Neural cell (in vitro differentiated cells): Measurements from ENCODE around the gene CASKIN2.

Experiments used
- CTCF ChIP-seq: fragments of 450-650 bp; IDR thresholded peaks from 2 replicates; pipeline ENCODE4 v1.5.1; 2014; ENCODE audit warnings: antibody characterized with exemption, mild to moderate bottlenecking, moderate library complexity; ENCODE audit not compliant: poor library complexity, severe bottlenecking
- EP300 ChIP-seq: fragments of 450-650 bp; conservative IDR thresholded peaks from 2 replicates; pipeline ENCODE4 v1.6.1; 2014; ENCODE audit warnings: antibody characterized with exemption, mild to moderate bottlenecking, moderate library complexity; ENCODE audit not compliant: poor library complexity, severe bottlenecking
- EZH2 ChIP-seq: fragments of 200-600, 300-800 bp; shearing (Covaris generic), sonication (generic); IDR thresholded peaks from 2 replicates; pipeline ENCODE4 v1.6.1; 2014; ENCODE audit warnings: antibody characterized with exemption, low read length, borderline replicate concordance, mild to moderate bottlenecking; ENCODE audit not compliant: insufficient read depth, poor library complexity, severe bottlenecking
- MXI1 ChIP-seq: fragments of 450-650 bp; conservative IDR thresholded peaks from 2 replicates; pipeline ENCODE4 v1.6.1; 2014; ENCODE audit warnings: antibody characterized with exemption, mild to moderate bottlenecking; ENCODE audit not compliant: poor library complexity, severe bottlenecking
- POLR2AphosphoS5 ChIP-seq: IDR thresholded peaks from 2 replicates; pipeline ENCODE4 v1.6.1; 2012
- RAD21 ChIP-seq: fragments of 450-650 bp; conservative IDR thresholded peaks from 2 replicates; pipeline ENCODE4 v1.6.1; 2014; ENCODE audit warnings: antibody characterized with exemption, mild to moderate bottlenecking, moderate library complexity
- SMC3 ChIP-seq: fragments of 450-650 bp; conservative IDR thresholded peaks from 2 replicates; pipeline ENCODE4 v1.6.1; 2014; ENCODE audit warnings: antibody characterized with exemption, mild to moderate bottlenecking, moderate library complexity; ENCODE audit not compliant: poor library complexity
- TAF1 ChIP-seq: IDR thresholded peaks from 2 replicates; pipeline ENCODE4 v1.6.1; 2012; ENCODE audit warnings: low read depth
- TF ChIP-seq, protein P1 (sequence below): IDR thresholded peaks from 2 replicates; pipeline ENCODE4 v1.6.1; 2012; ENCODE audit warnings: borderline replicate concordance

GRCh38 chr17:75518983-75519537, 3.7 kb upstream of the CASKIN2 start:
- TF ChIP-seq CTCF (no peak), RAD21 (no peak), TAF1 (no peak), POLR2AphosphoS5 (no peak), EP300 (no peak), SMC3 (no peak), MXI1 (no peak), EZH2 (no peak)
- TF ChIP-seq, protein P1, sequence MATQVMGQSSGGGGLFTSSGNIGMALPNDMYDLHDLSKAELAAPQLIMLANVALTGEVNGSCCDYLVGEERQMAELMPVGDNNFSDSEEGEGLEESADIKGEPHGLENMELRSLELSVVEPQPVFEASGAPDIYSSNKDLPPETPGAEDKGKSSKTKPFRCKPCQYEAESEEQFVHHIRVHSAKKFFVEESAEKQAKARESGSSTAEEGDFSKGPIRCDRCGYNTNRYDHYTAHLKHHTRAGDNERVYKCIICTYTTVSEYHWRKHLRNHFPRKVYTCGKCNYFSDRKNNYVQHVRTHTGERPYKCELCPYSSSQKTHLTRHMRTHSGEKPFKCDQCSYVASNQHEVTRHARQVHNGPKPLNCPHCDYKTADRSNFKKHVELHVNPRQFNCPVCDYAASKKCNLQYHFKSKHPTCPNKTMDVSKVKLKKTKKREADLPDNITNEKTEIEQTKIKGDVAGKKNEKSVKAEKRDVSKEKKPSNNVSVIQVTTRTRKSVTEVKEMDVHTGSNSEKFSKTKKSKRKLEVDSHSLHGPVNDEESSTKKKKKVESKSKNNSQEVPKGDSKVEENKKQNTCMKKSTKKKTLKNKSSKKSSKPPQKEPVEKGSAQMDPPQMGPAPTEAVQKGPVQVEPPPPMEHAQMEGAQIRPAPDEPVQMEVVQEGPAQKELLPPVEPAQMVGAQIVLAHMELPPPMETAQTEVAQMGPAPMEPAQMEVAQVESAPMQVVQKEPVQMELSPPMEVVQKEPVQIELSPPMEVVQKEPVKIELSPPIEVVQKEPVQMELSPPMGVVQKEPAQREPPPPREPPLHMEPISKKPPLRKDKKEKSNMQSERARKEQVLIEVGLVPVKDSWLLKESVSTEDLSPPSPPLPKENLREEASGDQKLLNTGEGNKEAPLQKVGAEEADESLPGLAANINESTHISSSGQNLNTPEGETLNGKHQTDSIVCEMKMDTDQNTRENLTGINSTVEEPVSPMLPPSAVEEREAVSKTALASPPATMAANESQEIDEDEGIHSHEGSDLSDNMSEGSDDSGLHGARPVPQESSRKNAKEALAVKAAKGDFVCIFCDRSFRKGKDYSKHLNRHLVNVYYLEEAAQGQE: no peak
